Stimulated activated naive CD4-positive, alpha-beta T cell (primary cell): ENCODE results near the gene FARS2.

Source experiments
- DNase-seq, 6 experiments: peaks; one replicate each; lab custom pipeline; 2025; lab: John Stamatoyannopoulos, UW

The FARS2 gene

GRCh38 chr6:5509106-5509505 lies 247.8 kb downstream of the FARS2 start:
- DNase-seq, result no peak

- no peak for DNase-seq
These were observed 249.2 kb downstream of the FARS2 start for GRCh38 chr6:5510331-5511133.

- no peak for DNase-seq
These were observed 250.6 kb downstream of the FARS2 start for GRCh38 chr6:5511954-5512353.

GRCh38 chr6:5512422-5512821 lies 251.1 kb downstream of the FARS2 start:
- no peak for DNase-seq

GRCh38 chr6:5513408-5513807 lies 252.1 kb downstream of the FARS2 start:
- no peak for DNase-seq

- no peak for DNase-seq
These were observed 253.0 kb downstream of the FARS2 start for GRCh38 chr6:5514353-5514752.

- DNase-seq, result no peak
These were observed 253.9 kb downstream of the FARS2 start for GRCh38 chr6:5515200-5515599.

GRCh38 chr6:5516036-5516435 lies 254.7 kb downstream of the FARS2 start:
- DNase-seq, result no peak

- DNase-seq, result no peak
These were observed 256.5 kb downstream of the FARS2 start for GRCh38 chr6:5517796-5518195.

GRCh38 chr6:5518936-5519491 lies 257.7 kb downstream of the FARS2 start:
- no peak for DNase-seq

- no peak for DNase-seq
These were observed 259.5 kb downstream of the FARS2 start for GRCh38 chr6:5520796-5521195.

- no peak for DNase-seq
These were observed 260.0 kb downstream of the FARS2 start for GRCh38 chr6:5521322-5521721.

GRCh38 chr6:5522147-5522546 lies 260.8 kb downstream of the FARS2 start:
- DNase-seq, result no peak

GRCh38 chr6:5524110-5524509 lies 262.8 kb downstream of the FARS2 start:
- DNase-seq, result no peak

- no peak for DNase-seq
These were observed 263.9 kb downstream of the FARS2 start for GRCh38 chr6:5525209-5525608.

- DNase-seq, result no peak
These were observed 267.7 kb downstream of the FARS2 start for GRCh38 chr6:5529015-5529414.

GRCh38 chr6:5529733-5530132 lies 268.4 kb downstream of the FARS2 start:
- no peak for DNase-seq

GRCh38 chr6:5531161-5531560 lies 269.8 kb downstream of the FARS2 start:
- no peak for DNase-seq

- DNase-seq, result no peak
These were observed 270.6 kb downstream of the FARS2 start for GRCh38 chr6:5531853-5532375.

- no peak for DNase-seq
These were observed 271.6 kb downstream of the FARS2 start for GRCh38 chr6:5532941-5533340.

- no peak for DNase-seq
These were observed 273.3 kb downstream of the FARS2 start for GRCh38 chr6:5534643-5535042.

GRCh38 chr6:5536644-5537043 lies 275.3 kb downstream of the FARS2 start:
- DNase-seq, result no peak

- no peak for DNase-seq
These were observed 275.8 kb downstream of the FARS2 start for GRCh38 chr6:5537132-5537531.

- no peak for DNase-seq
These were observed 276.7 kb downstream of the FARS2 start for GRCh38 chr6:5537967-5538366.
